Activated CD4-positive, alpha-beta T cell treated with anti-CD3 and anti-CD28 coated beads, Interleukin-2, amount 50 U/mL, for 16 hours (primary cell): ENCODE results near the gene NDUFA6.

ENCODE experiments used
- DNase-seq: peaks from one replicate; pipeline ENCODE4 v3.0.0-alpha.2; 2020

The NDUFA6 gene

DNA sequence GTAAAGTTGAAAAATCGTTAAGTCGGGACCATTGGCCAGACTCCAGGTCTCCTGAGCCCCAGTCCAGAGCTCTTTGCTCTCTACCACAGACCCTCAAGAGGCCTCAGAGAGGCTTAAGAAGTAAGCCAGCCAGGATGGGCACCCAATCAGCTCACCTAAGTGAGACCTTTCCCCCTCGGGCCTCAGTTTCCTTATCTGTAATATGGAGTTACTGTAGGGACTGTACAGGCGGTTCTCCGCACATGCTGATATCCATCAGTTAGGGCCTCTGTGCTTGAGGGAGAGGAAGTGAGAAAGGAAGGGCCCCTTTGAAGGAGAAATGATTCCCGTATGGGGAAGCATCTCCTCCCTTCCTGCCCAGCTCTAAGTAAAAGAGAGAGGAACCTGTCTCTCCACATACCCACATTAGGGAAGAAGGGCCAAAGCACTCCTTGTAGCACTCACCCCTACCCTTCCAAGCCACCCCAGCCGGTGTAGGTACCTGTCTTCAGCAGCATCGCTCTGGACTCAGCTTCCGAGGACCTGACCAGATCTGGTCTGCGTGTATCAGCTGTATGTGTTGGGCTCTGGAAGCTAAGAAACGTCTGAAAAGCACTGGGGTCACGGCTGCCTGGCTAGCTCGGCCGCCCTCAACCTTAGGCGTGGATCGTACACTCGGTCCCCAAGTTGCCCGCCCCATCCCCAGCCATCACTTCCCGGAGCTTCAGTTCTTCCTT is 20.6 kb downstream of the NDUFA6 start:
- no peak for DNase-seq

DNA sequence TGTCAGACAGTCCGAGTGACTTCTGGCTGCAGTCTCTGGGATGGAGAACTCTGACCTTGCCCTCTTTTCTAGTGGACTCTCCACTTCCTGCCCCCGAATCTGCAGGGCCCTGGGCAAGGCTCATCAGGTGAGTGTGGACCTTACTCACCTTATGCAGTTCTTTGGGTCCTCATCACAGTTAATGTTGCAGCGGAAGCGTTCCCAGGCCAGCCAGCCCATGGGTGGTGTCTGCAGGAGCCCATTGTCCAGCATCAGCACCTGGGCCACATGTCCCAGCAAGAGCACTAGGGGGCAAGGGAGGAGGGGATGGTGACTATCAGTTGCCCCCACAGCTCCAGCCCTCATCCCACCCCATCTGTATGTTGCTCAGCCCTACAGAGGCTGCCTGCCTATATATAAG is 22.3 kb downstream of the NDUFA6 start:
- DNase-seq = no peak

DNA sequence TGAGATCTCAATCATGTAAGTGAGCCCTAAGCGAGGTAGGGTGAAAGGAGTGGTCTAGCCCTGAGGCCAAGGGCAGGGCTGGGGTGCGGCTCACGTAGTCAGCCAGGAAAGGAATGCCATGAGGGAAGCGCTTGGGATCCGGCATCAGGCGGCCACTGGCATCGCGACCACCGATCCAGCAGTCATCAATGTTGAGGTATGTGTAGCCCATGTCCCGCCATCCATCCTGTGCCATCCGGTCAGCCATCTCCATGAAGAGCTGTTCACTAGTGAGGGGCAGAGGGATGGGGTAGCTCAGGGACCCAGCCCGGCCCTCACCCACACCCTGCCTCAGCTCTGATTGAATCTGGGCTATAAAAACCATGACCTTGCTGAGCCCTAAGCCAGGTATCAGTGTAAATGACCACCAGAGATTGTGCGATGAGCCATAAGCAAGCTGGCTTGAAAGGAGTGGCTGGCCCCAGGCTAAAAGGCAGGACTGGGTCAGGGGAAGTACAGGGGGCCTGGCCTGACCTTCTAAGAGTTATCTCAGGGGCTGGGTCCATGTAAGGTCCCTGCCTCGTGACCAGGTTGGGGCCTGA is 22.8 kb downstream of the NDUFA6 start:
- DNase-seq = no peak

DNA sequence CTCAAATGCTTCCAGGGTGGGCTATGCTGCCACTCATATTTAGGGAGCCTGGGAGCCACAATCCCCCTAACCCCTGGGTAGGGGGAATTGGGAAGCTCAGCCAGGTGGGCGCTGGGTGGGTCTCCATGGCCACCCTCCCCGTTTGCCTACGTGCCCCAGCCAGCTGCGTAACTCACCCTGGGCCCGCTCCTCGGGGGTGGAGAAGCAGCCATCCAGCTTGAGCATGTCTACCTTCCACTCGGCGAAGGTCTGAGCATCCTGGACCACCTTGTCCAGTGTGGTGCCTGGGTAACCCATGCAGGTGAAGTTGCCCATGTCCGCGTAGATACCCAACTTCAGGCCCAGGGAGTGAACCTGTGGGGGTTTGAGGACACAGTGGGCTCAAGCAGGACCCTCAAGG is 23.6 kb downstream of the NDUFA6 start:
- no peak for DNase-seq

DNA sequence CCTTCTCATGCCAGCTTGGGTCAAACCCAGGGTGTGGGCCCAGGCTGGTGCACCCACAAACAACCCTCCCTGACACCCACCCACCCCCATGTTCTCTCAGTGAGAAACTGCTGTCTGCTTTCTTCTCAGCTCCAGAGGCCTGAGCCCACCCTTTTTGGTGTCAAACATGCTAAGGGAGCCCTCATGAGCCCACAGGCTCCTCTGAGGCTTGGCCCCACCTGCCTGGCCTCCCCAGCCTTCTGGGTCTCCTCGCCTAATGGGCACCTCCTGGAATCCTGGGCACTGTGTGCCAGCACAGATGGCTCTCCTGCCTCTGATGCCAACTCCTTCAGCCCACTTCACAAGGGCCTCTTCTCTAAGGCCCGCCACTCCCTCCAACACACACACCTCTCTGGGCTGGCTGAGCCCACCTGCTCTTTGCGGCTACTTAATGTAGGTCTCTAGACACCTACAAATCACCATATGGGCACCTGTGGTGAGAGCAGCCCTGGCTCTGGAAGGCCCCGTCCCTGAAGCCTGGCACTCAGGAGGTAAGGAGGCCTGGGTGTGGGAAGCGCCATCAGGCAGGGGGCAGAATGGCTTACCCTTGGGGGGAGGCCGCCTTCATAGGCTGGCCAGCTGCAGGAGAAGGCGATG is 24.3 kb downstream of the NDUFA6 start:
- DNase-seq = no peak

DNA sequence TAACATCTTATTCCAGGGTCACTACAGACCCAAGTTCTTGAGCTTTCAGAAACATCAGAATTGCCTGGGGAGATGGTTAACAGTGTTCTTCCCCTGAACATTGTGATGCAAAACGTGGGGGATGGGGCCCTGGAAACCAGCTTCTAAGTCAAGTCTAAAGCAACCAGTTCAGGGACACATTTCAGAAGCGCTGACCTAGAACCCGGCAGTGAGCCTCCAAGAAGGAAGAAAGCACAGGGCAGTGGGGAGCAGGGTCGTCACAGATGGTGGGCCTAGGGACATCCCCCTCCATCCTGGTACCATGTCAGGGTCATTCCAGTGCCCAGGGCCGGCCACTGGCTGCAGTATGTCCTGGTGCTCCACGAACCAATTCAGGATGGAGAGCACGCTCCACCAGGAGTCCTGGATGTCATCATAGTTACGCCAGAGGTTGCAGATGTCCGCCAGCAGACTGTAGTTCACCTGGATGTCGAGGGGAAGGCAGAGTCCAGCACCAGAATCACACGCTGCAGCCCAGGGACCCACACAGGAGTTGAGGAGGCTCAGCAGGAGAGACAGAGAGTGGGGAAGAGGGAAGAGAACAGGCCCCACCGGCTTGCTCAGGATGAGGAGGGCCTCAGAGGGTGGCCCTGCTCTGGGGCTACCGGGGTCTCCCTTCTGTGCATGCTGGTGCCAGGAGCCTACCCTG is 25.0 kb downstream of the NDUFA6 start:
- DNase-seq = no peak

DNA sequence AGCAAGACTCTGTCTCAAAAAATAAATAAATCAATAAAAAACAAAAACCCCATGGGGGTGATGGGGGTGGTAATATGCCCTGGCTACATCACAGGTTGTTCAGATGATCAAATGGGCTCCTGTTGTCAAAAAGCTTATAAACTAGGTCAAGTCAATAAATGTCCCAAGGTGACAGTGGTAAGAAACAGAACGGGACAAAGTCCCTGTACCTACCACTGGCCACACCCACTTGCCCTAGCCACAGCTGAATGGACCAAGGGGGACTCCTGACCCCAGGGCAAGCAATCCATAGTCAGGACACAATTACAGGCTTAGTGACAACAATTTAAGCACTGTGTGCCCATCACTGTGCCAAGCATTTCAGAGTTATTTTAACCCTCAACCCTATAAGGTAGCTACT is 25.9 kb downstream of the NDUFA6 start:
- DNase-seq = no peak

DNA sequence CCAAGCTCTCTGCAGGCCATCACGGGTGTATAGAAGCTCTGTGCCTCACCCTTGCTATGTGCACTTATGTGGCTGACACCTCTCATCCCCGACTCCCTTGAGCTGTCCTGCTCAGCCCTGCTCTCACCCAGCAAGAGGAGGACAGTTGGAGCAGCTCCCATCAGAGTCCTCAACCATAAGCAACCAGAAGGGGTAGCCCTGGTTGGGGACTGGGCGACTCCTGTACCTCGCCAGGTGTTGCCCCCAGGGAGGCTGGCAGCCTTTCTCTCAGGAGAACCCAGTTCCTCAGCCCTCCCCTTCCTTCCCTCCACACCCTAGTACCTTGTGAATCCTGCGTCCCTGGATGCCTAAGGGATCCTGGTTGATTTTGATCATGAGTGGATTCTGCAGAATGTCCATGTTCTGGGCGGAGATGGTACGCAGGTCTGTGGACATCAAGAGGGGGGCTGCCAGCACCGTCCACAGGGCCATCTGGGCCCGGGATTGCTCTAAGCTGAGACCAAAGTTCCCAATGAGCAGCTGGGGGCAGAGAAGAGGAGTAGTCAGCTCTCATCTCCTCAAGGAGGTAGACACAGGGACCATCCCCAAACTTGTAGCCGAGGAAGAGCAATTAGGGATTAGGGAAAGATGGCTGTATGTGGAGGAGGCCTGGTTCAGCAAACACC is 27.9 kb downstream of the NDUFA6 start:
- no peak for DNase-seq

DNA sequence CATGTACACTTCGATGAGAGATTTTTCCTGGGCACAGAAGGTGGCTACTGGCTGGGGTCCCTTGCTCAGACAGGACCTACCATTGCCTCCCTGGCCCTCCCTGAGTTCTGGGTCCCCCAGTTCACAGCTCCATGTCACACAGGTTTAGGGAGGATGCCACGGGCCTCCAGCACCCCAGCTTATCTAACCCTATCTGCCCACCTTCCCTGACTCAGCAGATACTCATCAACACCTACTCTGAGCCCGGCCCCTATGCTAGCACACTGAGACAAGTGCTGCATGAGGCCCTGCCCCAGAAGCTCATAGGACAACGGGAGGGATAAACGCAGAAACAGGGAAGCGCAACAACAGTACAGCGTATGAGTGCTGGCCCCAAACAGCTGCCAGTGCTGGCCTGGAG is 29.5 kb downstream of the NDUFA6 start:
- DNase-seq = no peak

DNA sequence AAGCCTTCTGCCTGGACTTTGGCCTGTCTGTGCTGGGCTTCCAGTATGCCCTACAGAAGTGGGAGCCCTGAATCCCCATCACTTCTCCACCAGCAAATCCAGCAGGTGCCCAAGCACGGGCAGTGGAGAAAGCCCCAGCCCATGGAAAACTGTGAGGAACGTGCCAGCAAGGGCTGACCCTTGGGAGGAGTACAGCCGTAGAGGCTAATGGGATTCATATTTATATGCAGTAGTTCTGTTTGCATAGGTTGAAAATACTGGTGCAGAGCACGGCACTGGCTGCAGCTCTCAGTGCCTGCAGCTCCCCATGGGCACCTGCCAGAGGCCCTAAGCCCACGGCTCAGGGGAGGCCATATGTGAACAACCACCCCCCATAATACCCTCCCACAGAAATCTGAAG is 30.1 kb downstream of the NDUFA6 start:
- no peak for DNase-seq

DNA sequence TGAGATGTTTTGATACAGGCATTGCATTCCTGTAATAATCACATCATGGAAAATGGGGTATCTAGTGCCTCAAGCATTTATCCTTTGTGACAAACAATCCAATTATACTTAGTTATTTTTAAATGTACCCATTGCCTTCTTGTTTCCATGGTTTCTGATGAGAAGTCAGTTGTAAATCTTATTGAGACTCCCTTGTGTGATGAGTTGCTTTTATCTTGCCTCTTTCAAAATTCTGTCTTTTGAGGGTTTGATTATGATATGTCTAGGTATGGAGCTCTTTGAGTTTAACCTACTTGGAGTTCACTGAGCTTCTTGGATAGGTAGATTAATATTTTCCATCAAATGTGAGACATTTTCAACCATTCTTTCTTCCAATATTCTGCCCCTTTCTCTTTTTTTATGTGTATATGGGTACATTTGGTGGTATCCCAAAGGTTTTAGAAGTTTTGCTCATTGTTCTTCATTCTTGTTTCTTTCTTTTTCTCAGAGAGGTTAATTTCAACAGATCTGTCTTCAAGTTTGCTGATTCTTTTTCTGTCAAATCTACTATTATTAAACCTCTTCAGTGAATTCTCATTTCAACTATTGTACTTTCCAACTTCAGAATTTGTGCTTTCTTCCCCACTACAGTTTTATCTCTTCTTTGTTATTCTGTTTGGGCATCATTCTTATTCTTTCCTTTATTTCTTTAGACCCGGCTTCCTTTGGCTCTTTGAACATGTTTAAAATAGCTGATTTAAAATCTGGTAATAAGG is 33.6 kb downstream of the NDUFA6 start:
- DNase-seq = no peak

DNA sequence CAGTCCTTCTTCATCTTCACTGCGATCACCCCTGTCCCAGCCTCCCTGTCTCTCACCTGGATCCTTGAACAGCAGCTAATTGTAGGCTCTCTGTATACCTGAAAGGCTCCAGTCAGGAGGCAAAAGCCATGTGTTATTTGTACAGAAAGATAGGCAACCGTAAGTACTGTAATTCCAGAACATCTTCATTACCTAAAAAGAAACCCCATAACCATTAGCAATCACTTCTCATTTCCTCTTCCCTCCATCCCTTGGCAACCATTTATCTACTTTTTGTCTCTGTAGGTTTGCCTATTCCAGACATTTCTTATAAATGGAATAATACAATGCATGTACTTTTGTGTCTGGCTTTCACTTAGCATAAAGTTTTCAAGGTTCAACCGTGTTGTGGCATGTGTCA is 37.8 kb downstream of the NDUFA6 start:
- no peak for DNase-seq

DNA sequence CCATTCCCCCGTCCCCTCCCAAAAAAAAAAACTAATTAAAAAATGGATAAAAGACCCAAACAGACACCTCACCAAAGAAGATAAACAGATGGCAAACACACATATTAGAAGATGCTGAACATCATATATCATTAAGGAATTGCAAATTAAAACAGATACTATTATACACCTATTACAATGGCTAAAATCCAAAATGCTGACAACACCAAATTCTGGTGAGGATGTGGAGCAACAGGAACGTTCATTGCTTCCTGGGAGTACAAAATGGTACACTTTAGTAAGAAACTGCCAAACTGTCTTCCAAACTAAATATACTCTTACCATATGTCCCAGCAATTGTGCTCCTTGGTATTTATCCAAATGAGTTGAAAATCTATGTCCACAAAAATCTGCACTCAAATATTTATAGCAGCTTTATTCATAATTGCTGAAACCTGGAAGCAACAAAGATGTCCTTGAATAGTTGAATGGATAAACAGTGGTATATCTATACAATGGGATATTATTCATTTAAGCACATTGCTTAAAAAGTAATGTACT is 39.9 kb downstream of the NDUFA6 start:
- no peak for DNase-seq

DNA sequence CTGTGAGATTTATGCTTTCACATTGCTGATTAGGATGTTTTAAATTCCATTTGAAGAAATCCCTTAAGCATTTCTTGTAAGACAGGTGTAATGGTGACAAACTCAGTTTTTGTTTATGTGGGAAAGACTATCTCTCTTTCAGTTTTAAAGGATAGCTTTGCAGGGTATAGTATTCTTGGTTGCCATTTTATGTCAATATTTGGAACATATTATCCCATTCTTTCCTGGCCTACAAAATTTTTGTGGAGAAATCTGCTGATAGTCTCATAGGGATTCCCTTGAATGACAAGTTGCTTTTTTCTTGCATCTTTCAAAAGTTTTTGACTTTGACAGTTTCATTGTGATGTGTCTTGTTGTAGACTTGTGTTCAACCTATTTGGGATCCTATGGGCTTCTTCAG is 48.8 kb downstream of the NDUFA6 start:
- DNase-seq = no peak

DNA sequence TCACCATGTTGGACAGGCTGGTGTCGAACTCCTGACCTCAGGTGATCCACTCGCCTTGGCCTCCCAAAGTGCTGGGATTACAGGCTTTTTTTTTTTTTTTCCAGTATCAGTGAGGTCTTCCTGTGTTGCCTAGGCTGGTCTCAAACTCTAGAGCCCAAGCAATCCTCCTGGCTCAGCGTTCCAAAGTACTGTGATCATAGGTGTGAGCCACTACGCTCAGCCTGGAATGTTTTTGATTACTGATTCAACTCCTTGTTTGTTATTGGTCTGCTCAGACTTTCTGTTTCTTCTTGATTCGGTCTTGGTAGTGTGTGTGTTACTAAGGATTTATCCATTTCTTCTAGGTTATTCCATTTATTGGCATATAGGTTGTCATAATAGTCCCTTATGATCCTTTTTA is 51.3 kb downstream of the NDUFA6 start:
- no peak for DNase-seq
